HG03354 (cell line): Measurements from ENCODE around the gene PEX10.

Experiments used
- ATAC-seq: cut with Tn5 transposase; IDR thresholded peaks from one replicate; pipeline ENCODE4 v1.9.1; 2021; ENCODE audit warnings: mild to moderate bottlenecking; ENCODE audit not compliant: unreplicated experiment, poor library complexity, severe bottlenecking

PEX10 gene

GRCh38 chr1:2356911-2357845 lies 55.2 kb downstream of the PEX10 start:
- no peak for ATAC-seq

DNA sequence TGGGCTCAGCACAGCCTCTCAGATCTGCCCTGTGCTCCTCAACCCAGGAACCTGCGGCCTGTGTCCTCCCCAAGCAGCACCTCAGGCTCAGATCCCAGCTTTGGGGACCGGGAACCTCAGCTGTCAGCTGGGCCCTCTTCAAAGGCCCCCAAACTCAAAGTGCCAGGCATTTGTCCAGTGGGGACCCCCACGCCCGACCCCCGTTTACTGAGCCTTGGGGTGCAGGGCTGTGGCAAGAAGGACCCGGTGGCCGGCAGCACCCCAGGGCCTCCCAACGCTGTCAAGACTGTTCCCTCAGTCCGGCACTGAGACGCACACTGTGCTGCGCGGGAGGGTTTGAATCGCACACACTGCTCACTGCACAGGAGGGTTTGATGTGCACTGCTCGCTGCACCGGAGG lies 56.0 kb downstream of the PEX10 start:
- no peak for ATAC-seq

DNA sequence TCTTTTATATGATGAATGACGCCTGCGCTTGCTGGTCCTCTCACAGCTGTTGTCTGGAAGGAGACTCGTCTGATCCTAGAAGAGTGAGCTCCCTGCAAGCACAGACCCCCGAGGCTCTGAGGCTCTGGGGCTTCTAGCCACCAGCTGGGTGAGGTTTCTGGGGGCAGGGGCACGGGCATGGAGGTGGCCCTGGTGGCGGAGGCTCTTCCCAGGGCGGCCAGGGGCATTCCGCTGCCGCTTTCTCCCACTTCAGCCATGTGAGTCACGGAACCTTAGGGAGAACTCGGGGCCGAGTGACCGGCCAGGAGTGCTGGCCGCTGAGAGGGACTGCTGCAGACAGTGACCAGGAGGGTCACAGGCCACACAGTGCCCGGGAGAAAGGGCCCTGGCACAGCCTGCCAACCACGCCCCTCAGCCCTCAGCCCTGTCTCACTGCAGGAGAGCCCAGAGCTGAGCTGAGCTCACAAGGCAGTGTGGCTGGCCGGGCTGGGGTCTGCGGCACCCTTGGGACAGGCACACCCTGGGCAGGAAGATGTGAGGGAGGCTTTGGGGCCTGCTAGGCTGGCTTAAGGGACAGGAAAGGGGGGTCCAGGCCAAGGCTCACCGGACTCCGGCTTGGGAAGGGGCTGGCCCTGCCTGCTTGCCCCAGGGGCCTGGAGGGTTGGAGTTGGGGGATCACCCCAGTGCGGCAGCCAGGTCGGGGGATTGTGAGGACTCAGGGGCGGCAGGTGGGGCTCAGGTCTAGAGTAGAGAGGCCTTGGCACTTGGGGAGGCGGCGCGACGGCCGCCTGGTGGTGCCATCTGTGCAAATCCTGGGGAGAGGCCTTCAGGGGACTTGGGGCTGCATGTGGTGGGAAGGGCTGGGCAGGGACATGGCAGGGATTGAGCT lies 56.7 kb downstream of the PEX10 start:
- no peak for ATAC-seq

DNA sequence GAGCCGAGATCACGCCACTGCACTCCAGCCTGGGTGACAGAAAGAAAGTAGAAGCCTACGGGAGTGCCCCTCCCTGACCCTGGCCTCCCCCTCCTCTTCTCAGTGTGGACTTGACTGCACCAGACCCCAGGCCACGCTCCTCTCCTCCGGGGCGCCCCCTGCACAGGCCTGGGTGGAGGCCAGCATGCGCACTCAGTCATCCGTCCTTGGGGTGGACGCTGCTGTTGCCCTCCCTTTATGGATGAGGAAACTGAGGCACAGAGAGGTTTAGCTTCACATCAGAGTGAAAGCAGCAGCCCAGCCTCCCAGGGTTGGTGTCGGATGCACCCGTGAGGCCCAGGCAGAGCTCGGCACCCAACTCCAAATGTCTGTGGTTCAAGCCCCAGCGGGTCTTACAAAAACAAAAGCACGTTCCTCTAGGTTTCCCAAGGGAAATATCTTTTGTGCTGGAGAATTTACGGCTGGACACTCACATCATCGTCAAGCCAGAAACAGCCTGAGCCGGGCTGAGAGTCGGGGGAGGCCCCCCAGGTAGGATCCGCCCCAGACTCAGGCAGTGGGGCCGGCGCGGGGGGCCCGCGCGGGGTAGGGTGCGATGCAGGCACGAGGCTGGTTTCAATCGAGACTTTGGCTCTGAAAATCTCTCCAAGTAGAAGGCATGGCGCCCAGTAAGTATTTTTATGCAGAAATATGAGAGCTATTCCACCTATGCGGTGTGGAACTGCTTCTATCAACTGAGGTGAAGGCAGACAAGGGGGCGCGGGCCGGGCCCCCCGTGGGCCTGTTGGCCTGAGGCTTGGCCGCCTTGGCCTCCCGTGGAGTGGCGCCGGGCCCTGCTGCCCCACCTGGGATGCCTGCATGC lies 57.6 kb downstream of the PEX10 start:
- ATAC-seq, result no peak
